Measurements from ENCODE around the gene BHLHE23.

Gene BHLHE23

DNA sequence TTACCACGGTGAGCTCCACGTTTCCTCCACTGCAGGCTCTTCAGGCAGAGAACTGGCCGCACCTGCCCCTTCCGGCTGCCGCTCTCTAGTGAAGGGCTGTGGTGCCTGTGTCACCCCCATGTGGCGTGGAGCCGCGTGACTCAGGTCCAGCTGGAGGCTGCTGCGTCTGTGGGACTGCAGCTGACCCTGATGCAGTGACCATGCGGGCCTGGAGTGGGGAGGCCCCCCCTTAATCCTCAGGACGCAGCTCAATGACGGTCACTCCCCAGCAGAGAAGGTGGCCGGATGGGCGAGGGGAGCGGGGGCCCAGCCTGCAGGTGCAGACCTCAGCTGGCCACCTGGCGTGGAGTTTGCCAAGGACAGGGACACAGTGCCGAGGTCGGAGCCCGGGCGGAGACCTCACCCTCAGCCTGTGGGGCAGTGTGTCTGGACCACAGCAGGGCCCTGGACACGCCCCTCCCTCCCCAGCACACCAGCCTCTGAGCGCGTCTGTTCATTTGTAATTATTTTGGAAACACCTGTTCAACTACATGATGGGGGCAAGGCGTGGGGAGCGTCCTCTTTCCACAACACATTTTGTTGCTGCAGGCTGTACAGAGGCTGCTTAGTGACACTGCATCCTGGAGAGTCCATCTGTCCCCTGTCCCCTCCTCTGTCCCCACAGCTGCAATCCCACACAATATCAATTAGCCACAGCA, 10.7 kb downstream of the BHLHE23 start:
- FAIRE-seq (no peak), DNase-seq (ENCODE audit: extremely low spot score, insufficient read length, low read depth) (no peak)

DNA sequence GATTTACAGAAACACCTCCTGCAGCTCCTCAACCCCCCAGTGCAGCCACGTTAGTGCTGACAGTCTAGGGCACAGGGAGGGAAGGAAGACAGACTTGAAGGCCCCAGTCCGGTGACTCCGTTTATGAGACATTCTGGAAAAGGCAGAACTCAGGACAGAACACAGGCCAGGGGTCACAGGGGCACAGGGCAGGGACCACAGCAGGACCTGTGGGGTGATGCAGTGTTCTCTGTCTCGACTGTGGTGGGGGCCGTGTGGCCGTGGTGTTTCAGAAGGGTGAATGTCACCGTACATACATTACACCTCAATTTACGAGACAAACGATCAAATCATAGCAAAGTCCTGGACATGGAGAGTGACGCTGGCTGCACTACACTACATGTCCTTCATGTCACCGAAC, 11.3 kb downstream of the BHLHE23 start:
- no peak for FAIRE-seq
- no peak for DNase-seq (ENCODE audit: extremely low spot score, insufficient read length, low read depth)

DNA sequence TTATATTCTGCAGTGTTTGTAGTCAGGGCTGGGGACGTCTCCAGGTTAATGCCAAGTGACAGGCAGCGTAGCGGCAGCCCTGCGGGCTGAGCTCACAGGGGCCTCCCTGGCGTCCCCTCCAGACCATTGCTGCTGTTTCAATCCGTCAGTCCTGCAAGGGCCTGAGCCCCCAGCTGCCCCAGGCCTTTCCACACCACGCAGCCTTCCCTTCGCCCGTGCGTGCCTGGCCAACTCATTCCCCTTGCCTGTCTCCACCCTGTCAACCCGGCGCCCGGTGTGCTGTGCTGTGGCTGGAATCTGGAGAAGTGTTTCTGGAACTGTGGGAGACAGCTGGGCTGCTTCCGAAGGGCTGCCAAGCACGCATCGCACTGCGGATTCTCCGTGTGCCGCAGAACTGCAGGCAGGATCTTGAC, 11.9 kb downstream of the BHLHE23 start:
- FAIRE-seq = no peak
- DNase-seq (ENCODE audit: extremely low spot score, insufficient read length, low read depth) = no peak

GRCh38 chr20:62993856-62994494, 12.8 kb downstream of the BHLHE23 start:
- DNase-seq (ENCODE audit: extremely low spot score, insufficient read length, low read depth) (no peak), FAIRE-seq (no peak)

- DNase-seq (ENCODE audit: extremely low spot score, insufficient read length, low read depth) (no peak), FAIRE-seq (no peak)
Measured at GRCh38 chr20:62991863-62992262, 14.9 kb downstream of the BHLHE23 start.

GRCh38 chr20:62991196-62991807, 15.5 kb downstream of the BHLHE23 start:
- FAIRE-seq (no peak), DNase-seq (ENCODE audit: extremely low spot score, insufficient read length, low read depth) (no peak)

GRCh38 chr20:62990306-62990825, 16.4 kb downstream of the BHLHE23 start:
- no peak for DNase-seq (ENCODE audit: extremely low spot score, insufficient read length, low read depth)
- FAIRE-seq = no peak

GRCh38 chr20:62989201-62989601, 17.6 kb downstream of the BHLHE23 start:
- FAIRE-seq = no peak
- no peak for DNase-seq (ENCODE audit: extremely low spot score, insufficient read length, low read depth)

DNA sequence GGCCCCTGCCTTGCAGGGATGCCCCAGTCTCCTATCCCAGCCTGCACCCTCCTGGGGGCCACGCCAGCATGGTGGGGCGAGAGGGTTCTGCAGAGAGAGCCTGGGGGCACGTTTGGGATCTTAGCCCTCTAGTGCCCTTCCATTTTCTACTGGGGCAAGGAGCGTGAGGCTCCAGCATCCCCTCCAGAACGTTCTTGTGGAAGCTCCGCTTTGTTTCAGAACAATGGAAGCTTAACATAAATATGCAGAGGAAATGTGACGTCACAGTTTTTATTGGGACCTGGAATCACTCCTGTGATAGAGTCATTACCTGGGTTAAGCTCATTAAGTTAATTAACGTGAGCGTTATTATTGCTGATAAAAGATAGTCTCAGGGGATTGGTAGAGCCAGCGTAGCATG, 19.6 kb downstream of the BHLHE23 start:
- DNase-seq (ENCODE audit: extremely low spot score, insufficient read length, low read depth) = no peak
- no peak for FAIRE-seq

DNA sequence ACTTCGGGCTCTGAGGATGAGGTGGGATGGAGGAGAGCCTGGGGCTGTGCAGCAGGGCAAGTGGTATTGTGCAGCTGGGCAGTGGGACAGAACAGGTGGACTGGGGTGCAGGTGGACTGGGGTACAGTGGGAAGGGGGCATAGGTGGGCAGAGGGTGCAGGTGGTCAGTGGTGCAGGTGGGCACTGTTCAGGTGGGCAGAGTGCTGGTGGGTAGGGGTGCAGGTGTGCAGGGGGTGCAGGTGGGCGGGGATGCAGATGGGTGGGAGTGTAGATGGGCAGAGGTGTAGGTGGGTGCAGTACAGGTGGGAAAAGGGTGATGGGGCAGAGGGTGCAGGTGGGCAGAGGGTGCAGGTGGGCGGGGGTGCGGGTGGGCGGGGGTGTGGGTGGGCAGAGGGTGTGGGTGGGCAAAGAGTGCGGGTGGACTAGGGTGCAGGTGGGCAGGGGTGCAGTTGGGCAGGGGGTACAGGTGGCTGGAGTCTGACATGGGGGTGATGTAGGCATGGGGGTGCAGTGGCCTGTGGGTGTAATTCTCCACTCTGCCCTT, 20.4 kb downstream of the BHLHE23 start:
- DNase-seq (ENCODE audit: extremely low spot score, insufficient read length, low read depth) (no peak), FAIRE-seq (no peak)

DNA sequence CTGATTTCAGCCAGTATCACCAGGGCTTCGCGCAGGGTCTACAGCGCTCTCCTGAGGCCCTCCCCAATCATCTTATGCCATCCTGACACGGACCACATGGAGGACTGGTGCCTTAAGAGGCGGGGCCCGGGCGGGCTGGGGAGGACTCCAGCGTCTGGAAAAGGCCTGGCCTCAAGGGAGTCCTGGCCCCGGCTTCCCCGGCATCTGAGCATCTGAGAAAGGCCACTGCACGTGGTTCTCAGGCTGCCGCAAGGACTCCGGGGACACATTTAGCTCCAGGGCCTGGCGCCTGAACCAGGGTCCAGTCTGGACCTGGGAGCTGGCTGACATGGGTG, 21.4 kb downstream of the BHLHE23 start:
- DNase-seq (ENCODE audit: extremely low spot score, insufficient read length, low read depth) = no peak
- no peak for FAIRE-seq

- DNase-seq (ENCODE audit: extremely low spot score, insufficient read length, low read depth) = no peak
- no peak for FAIRE-seq
Measured at GRCh38 chr20:62984666-62985443, 21.9 kb downstream of the BHLHE23 start.

GRCh38 chr20:62983210-62983609, 23.6 kb downstream of the BHLHE23 start:
- no peak for FAIRE-seq
- no peak for DNase-seq (ENCODE audit: extremely low spot score, insufficient read length, low read depth)

GRCh38 chr20:62982124-62983075, 24.4 kb downstream of the BHLHE23 start:
- DNase-seq (ENCODE audit: extremely low spot score, insufficient read length, low read depth) = no peak
- FAIRE-seq = no peak

GRCh38 chr20:62980970-62981369, 25.8 kb downstream of the BHLHE23 start:
- FAIRE-seq (no peak), DNase-seq (ENCODE audit: extremely low spot score, insufficient read length, low read depth) (no peak)

GRCh38 chr20:62980380-62980960, 26.3 kb downstream of the BHLHE23 start:
- no peak for FAIRE-seq
- no peak for DNase-seq (ENCODE audit: extremely low spot score, insufficient read length, low read depth)

GRCh38 chr20:62979876-62980373, 26.8 kb downstream of the BHLHE23 start:
- DNase-seq (ENCODE audit: extremely low spot score, insufficient read length, low read depth) = no peak
- FAIRE-seq = no peak

DNA sequence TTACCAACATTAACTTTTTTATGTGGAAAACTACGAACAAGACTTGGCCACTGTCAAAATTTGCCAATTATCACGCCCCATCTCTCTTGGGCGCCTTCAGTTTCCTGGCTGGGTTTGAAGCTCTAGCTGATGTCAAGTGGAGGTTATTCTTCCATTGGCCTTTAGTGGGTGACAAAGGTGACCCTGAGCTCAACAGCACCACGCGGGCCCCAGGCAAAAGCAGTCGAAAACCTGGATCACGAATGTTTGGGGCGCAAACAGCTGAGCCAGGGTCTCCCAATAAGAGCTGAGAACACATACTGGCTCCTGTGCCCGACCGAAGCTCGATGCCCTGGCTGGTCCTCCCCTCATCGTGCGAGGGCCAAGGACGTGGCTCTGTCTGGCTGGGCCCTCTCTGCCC, 27.5 kb downstream of the BHLHE23 start:
- DNase-seq (ENCODE audit: extremely low spot score, insufficient read length, low read depth) (no peak), FAIRE-seq (no peak)

GRCh38 chr20:62978561-62978943, 28.2 kb downstream of the BHLHE23 start:
- no peak for FAIRE-seq
- DNase-seq (ENCODE audit: extremely low spot score, insufficient read length, low read depth) = no peak

Measured in GM18507 (cell line).